Caco-2 (cell line): ENCODE data around the gene ATP2A1. TPM values are rescaled to one million over a fixed set of nuclear protein-coding genes. Genes with fewer than 3 reads are reported as not detected.

Source experiments
- BruUV-seq: library from RNA; stranded (reverse); fragments of 400-500 nt; replicated peaks from 2 replicates; lab custom pipeline; 2021; lab: Mats Ljungman, UMichigan
- CTCF ChIA-PET: fragments of 300-600 bp; sonication (Branson Sonifier 250); formaldehyde crosslinking; loops from one replicate; lab custom pipeline; 2022; ENCODE audit warnings: antibody characterized with exemption; lab: Charles Lee
- POLR2A ChIA-PET: fragments of 300-600 bp; sonication (Branson Sonifier 250); formaldehyde crosslinking; loops from one replicate; lab custom pipeline; 2022; ENCODE audit warnings: antibody characterized with exemption; lab: Charles Lee
- DNase-seq, 2 experiments: peaks; one replicate each; pipeline versions ENCODE4 v3.0.0 to v3.0.0-alpha.2; 2020 to 2022
- H3K27me3 ChIP-seq: replicated peaks from 2 replicates; pipeline ENCODE4 v1.6.0; 2011; ENCODE audit warnings: low read length; ENCODE audit not compliant: control insufficient read depth, insufficient read depth
- H3K36me3 ChIP-seq: 2 replicates; pipeline ENCODE4 v1.5.1; 2011; ENCODE audit warnings: low read length; ENCODE audit not compliant: control insufficient read depth, insufficient read depth
- H3K4me1 ChIP-seq: fragments of 250-450 bp; sonication (Bioruptor Pico); 2 replicates; pipeline ENCODE4 v1.5.1; 2020; ENCODE audit warnings: mild to moderate bottlenecking
- H3K4me3 ChIP-seq: 2 replicates; pipeline ENCODE4 v1.5.1; 2011; ENCODE audit warnings: low read depth, mild to moderate bottlenecking, control low read depth, low read length
- H3K9me3 ChIP-seq: fragments of 250-450 bp; sonication (Bioruptor Pico); 2 replicates; pipeline ENCODE4 v1.5.1; 2020; ENCODE audit warnings: mild to moderate bottlenecking, moderate library complexity
- H3K27ac Mint-ChIP-seq: one replicate; pipeline ENCODE4 v1.8.0; 2022; ENCODE audit warnings: mixed read lengths; ENCODE audit not compliant: unreplicated experiment
- H3K27me3 Mint-ChIP-seq: one replicate; pipeline ENCODE4 v1.8.0; 2022; ENCODE audit warnings: mixed read lengths; ENCODE audit not compliant: insufficient read depth, unreplicated experiment
- H3K36me3 Mint-ChIP-seq: one replicate; pipeline ENCODE4 v1.8.0; 2022; ENCODE audit warnings: mild to moderate bottlenecking, mixed read lengths; ENCODE audit not compliant: insufficient read depth, unreplicated experiment
- H3K4me1 Mint-ChIP-seq: one replicate; pipeline ENCODE4 v1.8.0; 2022; ENCODE audit warnings: low read depth, mixed read lengths; ENCODE audit not compliant: unreplicated experiment
- H3K4me3 Mint-ChIP-seq: one replicate; pipeline ENCODE4 v1.8.0; 2022; ENCODE audit warnings: mild to moderate bottlenecking, moderate library complexity, mixed read lengths; ENCODE audit not compliant: unreplicated experiment
- H3K9me3 Mint-ChIP-seq: one replicate; pipeline ENCODE4 v1.8.0; 2022; ENCODE audit warnings: mixed read lengths; ENCODE audit not compliant: unreplicated experiment
- CTCF ChIP-seq, 2 experiments: fragments of 200-600 bp in 1 of 2; IDR thresholded peaks; 1 replicate in 1 of 2; 2 replicates in 1 of 2; pipeline versions ENCODE4 v1.5.1 to v1.8.0; 2011 to 2022; ENCODE audit warnings: antibody characterized with exemption in 1 of 2, control low read depth in 1 of 2, inconsistent platforms in 1 of 2, low read depth in 1 of 2, low read length in 1 of 2, mild to moderate bottlenecking in 1 of 2, moderate library complexity in 1 of 2; ENCODE audit not compliant: insufficient read depth in 1 of 2, severe bottlenecking in 1 of 2, unreplicated experiment in 1 of 2
- intact Hi-C: fragments of 100-400 bp; cut with micrococcal nuclease; formaldehyde crosslinking; loops from one replicate; pipeline ENCODE4 v1.10.0; 2022; ENCODE audit not compliant: unreplicated experiment
- total RNA-seq: library from RNA; stranded (reverse); gene quantifications from 2 replicates; pipeline ENCODE4 v1.2.3, GENCODE V29; 2022

The ATP2A1 gene
- total RNA-seq, 1 experiment from 2014 or later, result 2.3 TPM

GRCh38 chr16:28904828-28905227 is 26.5 kb downstream of the ATP2A1 start:
- CTCF ChIA-PET, result no interaction called here

DNA sequence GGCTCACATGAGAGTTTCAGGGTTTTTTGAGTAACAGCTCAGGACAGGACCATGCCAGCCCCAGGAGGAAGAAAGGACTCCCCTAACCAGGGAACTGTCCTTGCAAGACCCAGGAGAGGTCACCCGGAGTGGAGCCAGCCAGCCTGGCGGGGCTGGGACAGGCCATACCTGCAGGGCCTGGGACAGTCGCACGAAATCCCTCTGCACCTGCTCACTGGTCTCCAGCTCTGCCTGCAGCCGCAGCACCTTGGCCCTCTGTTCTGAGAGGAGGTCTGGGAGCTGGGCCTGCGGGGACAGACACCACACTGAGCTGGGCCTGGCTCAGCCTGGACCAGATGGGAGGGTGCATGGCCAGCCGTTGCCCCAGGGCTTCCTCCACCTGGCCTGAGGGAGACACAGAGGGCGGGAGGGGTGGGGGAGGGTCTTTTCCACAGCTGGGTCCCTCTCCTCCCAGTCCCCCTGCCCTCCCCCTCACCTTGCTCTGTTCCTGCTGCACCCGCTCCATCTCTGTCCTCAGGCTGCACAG is 27.0 kb downstream of the ATP2A1 start:
- H3K4me3 Mint-ChIP-seq, result no peak overlapping the region
- intact Hi-C loops, result no loop called here
- H3K36me3 Mint-ChIP-seq, result peaks cover 3% of the 10 kb centered on the region
- H3K27me3 ChIP-seq, result no peaks in the 10 kb centered on the region
- ChIA-PET POLR2A (no interaction called here), CTCF (interaction anchor here (1.8 kb wide), 1 partner anchor 19 kb away, joined by 3 read pairs; no protein-coding TSS in a partner anchor)
- H3K9me3 Mint-ChIP-seq, result no peaks in the 10 kb centered on the region
- no peaks in the 10 kb centered on the region for H3K27me3 Mint-ChIP-seq
- H3K36me3 ChIP-seq, result no peaks in the 10 kb centered on the region
- no TSS peak for BruUV-seq
- no peak for DNase-seq
- H3K4me1 ChIP-seq, result no peaks in the 10 kb centered on the region
- TF ChIP-seq CTCF (IDR thresholded peaks at IDR 0.05; ENCODE audit: insufficient read depth in 1 of 2, low read depth in 1 of 2, low read length in 1 of 2, severe bottlenecking in 1 of 2, unreplicated experiment in 1 of 2), result no peak
- no peaks in the 10 kb centered on the region for H3K9me3 ChIP-seq
- H3K4me1 Mint-ChIP-seq, result no peaks in the 10 kb centered on the region
- no peak overlapping the region for H3K4me3 ChIP-seq
- no peak overlapping the region for H3K27ac Mint-ChIP-seq

More at GRCh38 chr16:28904828-28905227, 26.5 kb downstream of the ATP2A1 start:
- DNase-seq, result no peak
- H3K27ac Mint-ChIP-seq, result no peak overlapping the region
- no peaks in the 10 kb centered on the region for H3K4me1 ChIP-seq
- POLR2A ChIA-PET, result no interaction called here
- H3K4me3 Mint-ChIP-seq, result no peak overlapping the region
- BruUV-seq, result no TSS peak
- no peak overlapping the region for H3K4me3 ChIP-seq
- no peak for TF ChIP-seq CTCF (IDR thresholded peaks at IDR 0.05; ENCODE audit: insufficient read depth in 1 of 2, low read depth in 1 of 2, low read length in 1 of 2, severe bottlenecking in 1 of 2, unreplicated experiment in 1 of 2)
- H3K36me3 Mint-ChIP-seq, result no peaks in the 10 kb centered on the region
- no peaks in the 10 kb centered on the region for H3K9me3 ChIP-seq
- no peaks in the 10 kb centered on the region for H3K4me1 Mint-ChIP-seq
- no peaks in the 10 kb centered on the region for H3K27me3 Mint-ChIP-seq
- H3K27me3 ChIP-seq, result no peaks in the 10 kb centered on the region
- H3K36me3 ChIP-seq, result no peaks in the 10 kb centered on the region
- H3K9me3 Mint-ChIP-seq, result no peaks in the 10 kb centered on the region
- intact Hi-C loops, result no loop called here

- ChIA-PET POLR2A (no interaction called here), CTCF (interaction anchor here (1.8 kb wide), 1 partner anchor 18 kb away, joined by 3 read pairs; no protein-coding TSS in a partner anchor)
- BruUV-seq, result no TSS peak
- H3K4me3 ChIP-seq, result no peak overlapping the region
- H3K4me3 Mint-ChIP-seq, result no peak overlapping the region
- H3K9me3 Mint-ChIP-seq, result no peaks in the 10 kb centered on the region
- H3K27me3 Mint-ChIP-seq, result no peaks in the 10 kb centered on the region
- no peak for TF ChIP-seq CTCF (IDR thresholded peaks at IDR 0.05; ENCODE audit: insufficient read depth in 1 of 2, low read depth in 1 of 2, low read length in 1 of 2, severe bottlenecking in 1 of 2, unreplicated experiment in 1 of 2)
- H3K4me1 Mint-ChIP-seq, result no peaks in the 10 kb centered on the region
- intact Hi-C loops, result no loop called here
- H3K9me3 ChIP-seq, result no peaks in the 10 kb centered on the region
- no peaks in the 10 kb centered on the region for H3K4me1 ChIP-seq
- H3K36me3 ChIP-seq, result no peaks in the 10 kb centered on the region
- no peak overlapping the region for H3K27ac Mint-ChIP-seq
- H3K27me3 ChIP-seq, result no peaks in the 10 kb centered on the region
- DNase-seq, result no peak
- peaks cover 7% of the 10 kb centered on the region for H3K36me3 Mint-ChIP-seq
These were observed 27.6 kb downstream of the ATP2A1 start for GRCh38 chr16:28905800-28906372.
